ENCODE measurements around the gene BAK1.

Gene BAK1

DNA sequence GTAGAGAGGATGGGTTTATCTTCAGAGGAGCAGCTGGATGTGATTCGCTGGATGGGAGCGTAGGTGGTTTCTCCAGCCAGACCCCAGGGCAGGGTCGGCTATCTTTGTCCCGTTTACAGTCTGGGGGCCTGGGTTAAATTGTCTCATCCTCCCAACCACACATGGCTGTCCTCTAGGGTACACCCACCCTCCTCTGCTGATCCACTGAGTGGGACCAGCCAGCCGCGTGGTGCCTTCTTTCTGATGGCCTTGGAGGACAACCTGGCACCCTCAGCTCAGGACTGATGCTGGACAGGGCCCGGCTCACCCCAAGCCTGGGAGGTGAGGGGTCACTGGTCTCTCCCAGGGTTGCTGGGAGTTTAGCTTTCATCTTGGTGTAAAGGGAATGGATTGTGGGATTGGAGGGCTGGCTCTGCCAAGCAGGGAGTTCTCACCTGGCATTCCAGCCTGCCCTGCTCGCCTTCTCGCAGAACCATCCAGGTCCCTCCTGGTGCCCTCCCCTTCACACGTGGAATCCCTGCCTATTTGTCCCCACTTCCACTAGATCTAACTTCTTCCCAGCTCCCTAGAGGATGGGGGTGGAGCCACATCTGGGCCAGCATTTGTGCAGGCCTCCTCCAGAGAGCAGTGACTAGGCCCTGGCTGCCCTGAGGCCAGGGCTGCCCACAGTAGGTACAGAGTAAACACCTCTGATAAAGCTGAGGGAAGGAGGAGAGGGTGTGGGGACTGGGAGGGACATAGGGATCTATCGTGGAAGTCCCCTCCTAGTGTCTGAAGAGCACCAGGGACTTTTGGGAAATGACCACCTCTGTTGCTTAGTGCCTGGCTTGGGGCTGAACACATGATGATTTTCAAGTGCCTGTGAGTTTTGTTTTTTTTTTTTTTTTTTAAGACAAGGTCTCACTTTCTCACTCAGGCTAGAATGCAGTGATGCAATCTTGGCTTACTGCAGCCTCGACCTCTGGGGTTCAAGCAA lies 42.7 kb upstream of the BAK1 start:
- no peaks in the 10 kb centered on the region for H3K36me3 Mint-ChIP-seq (ENCODE audit: low read depth)
- peak overlapping the region; percentile 78 to 87 (median 85) for H3K4me3 Mint-ChIP-seq
- H3K9me3 Mint-ChIP-seq, result no peaks in the 10 kb centered on the region
- peaks cover 75% of the 10 kb centered on the region for H3K27me3 Mint-ChIP-seq (ENCODE audit: low read depth)
- TF ChIP-seq, protein P1, sequence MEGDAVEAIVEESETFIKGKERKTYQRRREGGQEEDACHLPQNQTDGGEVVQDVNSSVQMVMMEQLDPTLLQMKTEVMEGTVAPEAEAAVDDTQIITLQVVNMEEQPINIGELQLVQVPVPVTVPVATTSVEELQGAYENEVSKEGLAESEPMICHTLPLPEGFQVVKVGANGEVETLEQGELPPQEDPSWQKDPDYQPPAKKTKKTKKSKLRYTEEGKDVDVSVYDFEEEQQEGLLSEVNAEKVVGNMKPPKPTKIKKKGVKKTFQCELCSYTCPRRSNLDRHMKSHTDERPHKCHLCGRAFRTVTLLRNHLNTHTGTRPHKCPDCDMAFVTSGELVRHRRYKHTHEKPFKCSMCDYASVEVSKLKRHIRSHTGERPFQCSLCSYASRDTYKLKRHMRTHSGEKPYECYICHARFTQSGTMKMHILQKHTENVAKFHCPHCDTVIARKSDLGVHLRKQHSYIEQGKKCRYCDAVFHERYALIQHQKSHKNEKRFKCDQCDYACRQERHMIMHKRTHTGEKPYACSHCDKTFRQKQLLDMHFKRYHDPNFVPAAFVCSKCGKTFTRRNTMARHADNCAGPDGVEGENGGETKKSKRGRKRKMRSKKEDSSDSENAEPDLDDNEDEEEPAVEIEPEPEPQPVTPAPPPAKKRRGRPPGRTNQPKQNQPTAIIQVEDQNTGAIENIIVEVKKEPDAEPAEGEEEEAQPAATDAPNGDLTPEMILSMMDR (IDR thresholded peaks at IDR 0.05; ENCODE audit: unreplicated experiment in 3 of 3), result no peak
- peaks cover 30% of the 10 kb centered on the region for H3K4me1 Mint-ChIP-seq
- H3K27ac Mint-ChIP-seq, result peak overlapping the region; percentile 37 to 83 (median 53)

DNA sequence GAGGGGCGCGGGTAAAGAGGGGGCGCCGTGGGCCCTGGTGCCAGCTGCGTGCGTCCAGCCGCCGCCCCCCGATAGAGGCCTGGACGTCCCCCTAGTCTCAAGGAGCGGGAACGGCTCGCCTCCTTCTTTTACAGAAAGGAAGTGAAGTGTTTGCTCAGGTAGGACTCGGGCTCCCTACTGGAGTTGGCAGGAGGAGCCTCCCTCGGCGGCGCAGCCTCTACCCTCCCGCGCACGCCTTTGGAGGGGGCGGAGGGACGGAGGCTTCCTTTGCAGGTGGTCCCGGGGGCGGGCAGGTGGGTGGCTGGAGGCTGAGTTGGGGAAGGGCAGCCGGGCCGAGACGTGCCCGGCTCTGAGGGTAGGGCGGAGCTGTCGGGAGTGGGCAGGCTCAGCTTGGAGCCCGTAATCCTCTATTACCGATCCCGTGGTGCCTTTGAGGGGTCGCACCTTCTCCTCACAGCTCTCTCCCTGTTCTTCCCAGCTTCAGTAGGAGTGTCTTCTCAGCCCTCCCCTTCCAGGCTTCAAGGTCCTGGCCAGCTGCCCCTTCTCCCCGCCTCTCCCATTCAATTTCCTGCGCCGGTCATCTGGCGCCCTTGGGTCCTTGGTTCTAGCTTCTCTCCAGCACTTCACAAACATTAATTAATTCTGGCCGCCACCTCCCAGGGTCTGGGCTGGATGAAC lies 41.8 kb upstream of the BAK1 start:
- TF ChIP-seq, protein P1 (IDR thresholded peaks at IDR 0.05; ENCODE audit: unreplicated experiment in 3 of 3), result no peak
- H3K27ac Mint-ChIP-seq, result peak overlapping the region; percentile 37 to 83 (median 53)
- peak overlapping the region; percentile 78 to 87 (median 85) for H3K4me3 Mint-ChIP-seq
- no peaks in the 10 kb centered on the region for H3K9me3 Mint-ChIP-seq
- no peaks in the 10 kb centered on the region for H3K36me3 Mint-ChIP-seq (ENCODE audit: low read depth)
- peaks cover 30% of the 10 kb centered on the region for H3K4me1 Mint-ChIP-seq
- H3K27me3 Mint-ChIP-seq (ENCODE audit: low read depth), result peaks cover 74% of the 10 kb centered on the region

DNA sequence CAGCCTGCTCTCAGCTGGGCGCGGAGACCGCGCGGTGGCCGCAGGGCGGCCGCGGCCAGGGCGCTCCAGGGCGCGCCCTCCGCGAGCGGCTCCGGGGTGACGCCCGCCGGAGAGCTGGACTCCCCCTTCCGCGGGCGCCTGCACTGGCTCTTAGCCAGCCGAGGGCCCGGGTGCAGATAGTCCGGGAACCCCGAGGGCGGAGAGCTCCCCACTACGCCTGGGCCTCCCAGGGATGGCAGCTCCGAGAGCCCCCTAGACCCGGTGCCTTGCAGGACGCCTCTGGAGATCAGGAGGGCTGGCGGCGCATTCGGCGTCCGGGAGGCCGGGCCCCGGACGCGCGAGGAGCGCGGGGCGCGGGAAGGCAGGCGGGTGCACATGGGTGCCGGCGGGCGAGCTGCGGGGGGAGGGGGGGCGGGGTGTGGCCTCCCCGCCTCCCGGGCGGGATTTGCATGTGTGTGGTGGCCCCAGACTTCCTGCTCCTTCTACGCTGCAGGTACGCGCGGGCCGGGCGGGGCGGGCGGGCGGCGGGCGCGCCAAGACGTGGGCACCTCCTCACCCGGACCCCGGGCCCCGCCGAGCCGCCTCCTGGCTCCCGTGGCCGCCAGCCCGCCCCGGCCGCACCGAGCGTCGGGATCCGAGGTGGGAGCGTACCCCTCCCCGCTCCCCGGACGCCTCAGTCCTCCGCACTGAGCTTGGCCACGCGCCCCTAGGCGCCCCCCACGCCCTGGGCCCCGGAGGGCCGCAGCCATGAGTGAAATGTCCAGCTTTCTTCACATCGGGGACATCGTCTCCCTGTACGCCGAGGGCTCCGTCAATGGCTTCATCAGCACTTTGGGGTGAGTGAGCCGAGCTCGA lies 41.0 kb upstream of the BAK1 start, which contains the start of gene ITPR3:
Gene ITPR3 (plus strand): TSS at position 467 of the 855 bp plus-strand sequence. CDS start 281 bp downstream, at position 748.
- TF ChIP-seq, protein P1 (IDR thresholded peaks at IDR 0.05; ENCODE audit: unreplicated experiment in 3 of 3), result no peak
- H3K27me3 Mint-ChIP-seq (ENCODE audit: low read depth), result peaks cover 68% of the 10 kb centered on the region
- H3K4me3 Mint-ChIP-seq, result peak within 1 kb of the TSS; percentile 89 to 93 (median 92)
- H3K36me3 Mint-ChIP-seq (ENCODE audit: low read depth), result no peaks in the 10 kb centered on the region
- H3K9me3 Mint-ChIP-seq, result no peaks in the 10 kb centered on the region
- peaks cover 30% of the 10 kb centered on the region for H3K4me1 Mint-ChIP-seq
- peak within 1 kb of the TSS; percentile 53 to 89 (median 76) for H3K27ac Mint-ChIP-seq

DNA sequence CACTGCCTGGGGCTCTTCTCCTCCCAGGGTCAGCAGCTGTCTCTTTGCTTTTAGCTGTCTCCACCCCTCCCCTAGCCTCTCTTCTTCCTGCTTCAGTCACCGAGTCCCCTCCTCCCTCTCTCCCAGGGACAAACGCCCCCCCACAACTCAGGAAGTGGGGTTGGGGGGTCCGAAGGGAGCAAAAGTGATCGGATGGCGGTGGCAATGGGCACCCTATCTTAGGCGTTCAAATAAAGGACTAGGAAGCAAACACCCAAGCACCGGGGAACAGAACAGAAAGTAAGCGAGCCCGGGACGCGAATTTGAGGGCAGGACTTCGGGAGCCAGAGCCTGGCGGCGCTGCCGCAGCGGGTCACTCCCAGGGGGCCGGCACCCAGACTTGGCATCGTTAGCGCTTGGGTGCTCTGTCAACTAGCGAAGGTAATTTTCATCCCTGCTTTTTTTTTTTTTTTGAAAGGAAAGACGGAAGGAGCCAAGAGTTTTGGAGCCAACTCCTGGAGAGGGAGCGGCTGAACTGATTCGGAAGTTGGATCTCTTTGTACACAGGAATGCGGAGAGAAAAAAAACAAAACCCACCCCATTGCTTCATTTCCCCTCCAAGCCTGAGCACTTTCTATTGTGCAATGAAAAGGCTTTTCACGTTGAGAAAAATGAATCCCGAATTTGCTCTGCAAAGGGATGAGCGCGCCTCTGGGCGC lies 40.2 kb upstream of the BAK1 start:
- peaks cover 66% of the 10 kb centered on the region for H3K27me3 Mint-ChIP-seq (ENCODE audit: low read depth)
- H3K9me3 Mint-ChIP-seq, result no peaks in the 10 kb centered on the region
- peak overlapping the region; percentile 41 to 89 (median 76) for H3K27ac Mint-ChIP-seq
- no peaks in the 10 kb centered on the region for H3K36me3 Mint-ChIP-seq (ENCODE audit: low read depth)
- peaks cover 30% of the 10 kb centered on the region for H3K4me1 Mint-ChIP-seq
- TF ChIP-seq, protein P1 (IDR thresholded peaks at IDR 0.05; ENCODE audit: unreplicated experiment in 3 of 3), result no peak
- peak overlapping the region; percentile 89 to 93 (median 92) for H3K4me3 Mint-ChIP-seq
